Natural killer cell (primary cell): ENCODE results near the gene RALGPS1. TPM values are rescaled to one million over a fixed set of nuclear protein-coding genes. Genes with fewer than 3 reads are reported as not detected.

Source experiments
- ATAC-seq, 3 donors: fragments of 150-1000 bp in 2 of 3; fragments of 200-7000 bp in 1 of 3; cut with Tn5 transposase; 1 replicate in 1 of 3; 2 replicates in 2 of 3; pipeline ENCODE4 v1.10.0; 2021; ENCODE audit warnings: mild to moderate bottlenecking in 2 of 3, moderate library complexity in 2 of 3
- DNase-seq, 2 donors: peaks; one replicate each; pipeline versions ENCODE4 v3.0.0 to v3.0.0-alpha.2; 2013 to 2021; ENCODE audit warnings: mixed read lengths in 1 of 2
- H3K27ac ChIP-seq: one replicate; pipeline ENCODE4 v1.5.1; 2013; ENCODE audit warnings: mild to moderate bottlenecking, low read length
- H3K27me3 ChIP-seq: one replicate; pipeline ENCODE4 v1.6.1; 2013; ENCODE audit warnings: low read length; ENCODE audit not compliant: control insufficient read depth, insufficient read depth
- H3K36me3 ChIP-seq: one replicate; pipeline ENCODE4 v1.6.1; 2013; ENCODE audit warnings: low read length; ENCODE audit not compliant: control insufficient read depth, insufficient read depth
- H3K4me1 ChIP-seq: one replicate; pipeline ENCODE4 v1.6.1; 2013; ENCODE audit warnings: low read length; ENCODE audit not compliant: control insufficient read depth, insufficient read depth
- H3K4me3 ChIP-seq: one replicate; pipeline ENCODE4 v1.5.1; 2013; ENCODE audit warnings: low read length
- H3K9me3 ChIP-seq: one replicate; pipeline ENCODE4 v1.6.1; 2013; ENCODE audit warnings: low read length; ENCODE audit not compliant: control insufficient read depth, insufficient read depth
- H3K27ac Mint-ChIP-seq, 2 donors: one replicate each; pipeline ENCODE4 v1.8.0; 2022; ENCODE audit warnings: mild to moderate bottlenecking in 2 of 2, mixed read lengths in 2 of 2, moderate library complexity in 1 of 2
- H3K27me3 Mint-ChIP-seq, 2 donors: one replicate each; pipeline ENCODE4 v1.8.0; 2022; ENCODE audit warnings: low read depth in 2 of 2, mixed read lengths in 2 of 2
- H3K36me3 Mint-ChIP-seq: one replicate; pipeline ENCODE4 v1.8.0; 2022; ENCODE audit warnings: mixed read lengths
- H3K4me1 Mint-ChIP-seq, 2 donors: one replicate each; pipeline ENCODE4 v1.8.0; 2022; ENCODE audit warnings: mixed read lengths in 2 of 2
- H3K4me3 Mint-ChIP-seq: one replicate; pipeline ENCODE4 v1.8.0; 2022; ENCODE audit warnings: mild to moderate bottlenecking, moderate library complexity, mixed read lengths
- H3K9me3 Mint-ChIP-seq, 2 donors: one replicate each; pipeline ENCODE4 v1.8.0; 2022; ENCODE audit warnings: mixed read lengths in 2 of 2
- CTCF ChIP-seq: fragments of 200-600 bp; IDR thresholded peaks from one replicate; pipeline ENCODE4 v1.8.0; 2022; ENCODE audit warnings: antibody characterized with exemption
- WGBS: methylation state at CpG from one replicate; pipeline ENCODE4 v1.1.7; 2013; ENCODE audit warnings: missing lambda C conversion rate; ENCODE audit not compliant: insufficient coverage; 5-methylcytosine and 5-hydroxymethylcytosine counted together
- intact Hi-C: fragments of 100-400 bp; cut with micrococcal nuclease; formaldehyde crosslinking; loops from one replicate; pipeline ENCODE4 v1.14.2; 2022
- total RNA-seq, 4 donors: library from RNA; stranded (reverse); fragments of 120-200 nt in 1 of 4; gene quantifications; one replicate each; pipeline versions ENCODE4 v1.2.3 to v1.2.4, GENCODE V29; 2013 to 2022

RALGPS1 gene
- total RNA-seq, 3 donors from 2014 or later (not counting 1 experiment from before 2014, with no cell fraction given), result 11.9 to 21.2 (median 13.2) TPM

DNA sequence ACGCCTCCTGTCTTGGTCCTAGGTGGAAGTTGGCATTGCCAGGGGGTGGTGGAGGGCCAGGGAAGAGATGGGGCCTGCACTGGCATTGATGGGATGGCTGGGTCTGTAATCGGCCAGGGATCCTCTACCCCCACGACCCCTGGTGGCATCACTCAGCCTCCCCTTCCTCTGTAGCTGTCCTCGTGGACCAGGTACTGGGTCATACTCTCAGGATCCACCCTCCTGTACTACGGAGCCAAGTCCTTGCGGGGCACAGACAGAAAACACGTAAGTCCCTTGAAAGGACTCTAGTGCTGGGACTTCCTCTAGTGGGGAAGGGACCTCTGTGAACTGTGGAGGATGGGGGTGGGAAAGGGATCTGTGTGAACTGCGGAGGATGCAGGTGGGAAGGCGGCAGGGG is 297.9 kb downstream of the RALGPS1 start:
- Histone ChIP-seq H3K27ac (no peak overlapping the region), H3K4me1 (no peaks in the 10 kb centered on the region), H3K27me3 (no peaks in the 10 kb centered on the region), H3K4me3 (no peak overlapping the region), H3K9me3 (no peaks in the 10 kb centered on the region), H3K36me3 (no peaks in the 10 kb centered on the region)
- WGBS, result 91% methylated on average over 9 of the region's 9 CpGs
- no peak for ATAC-seq
- no peak for TF ChIP-seq CTCF
- intact Hi-C loops, result no loop called here
- Mint-ChIP-seq H3K36me3 (no peaks in the 10 kb centered on the region), H3K4me3 (no peak overlapping the region), H3K27me3 (peaks cover 0 to 4% of the 10 kb centered on the region in 2 donors), H3K4me1 (no peaks in the 10 kb centered on the region), H3K9me3 (no peaks in the 10 kb centered on the region), H3K27ac (no peak overlapping the region)
- no peak for DNase-seq

DNA sequence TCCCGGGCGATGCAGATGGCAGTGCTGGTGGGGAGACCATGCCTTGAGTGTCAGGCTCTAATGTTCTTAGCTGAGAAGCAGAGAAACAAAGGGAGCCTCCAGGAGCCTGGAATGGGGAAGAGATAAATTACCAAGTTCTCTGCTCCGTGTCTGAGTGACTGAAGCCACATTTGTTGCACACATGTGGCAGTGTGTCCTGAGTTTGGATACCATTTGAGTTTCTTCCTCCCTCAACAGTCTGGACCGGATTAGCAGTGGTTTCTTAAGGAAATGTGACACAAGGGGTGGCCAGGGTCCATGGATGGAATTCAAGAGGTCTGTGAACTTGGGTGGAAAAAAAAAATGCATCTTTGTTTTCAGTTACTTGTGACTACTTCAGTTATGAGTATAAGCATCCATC is 299.3 kb downstream of the RALGPS1 start:
- H3K4me1 Mint-ChIP-seq, result no peaks in the 10 kb centered on the region
- H3K4me3 ChIP-seq, result no peak overlapping the region
- DNase-seq (no peak), ATAC-seq (no peak)
- no peaks in the 10 kb centered on the region for H3K27me3 ChIP-seq
- no peaks in the 10 kb centered on the region for H3K9me3 Mint-ChIP-seq
- no peak overlapping the region for H3K27ac ChIP-seq
- H3K27me3 Mint-ChIP-seq, result peaks cover 0 to 4% of the 10 kb centered on the region in 2 donors
- no peak overlapping the region for H3K4me3 Mint-ChIP-seq
- WGBS, result 86% methylated on average over 3 of the region's 4 CpGs
- no peaks in the 10 kb centered on the region for H3K36me3 Mint-ChIP-seq
- no peak overlapping the region for H3K27ac Mint-ChIP-seq
- H3K4me1 ChIP-seq, result no peaks in the 10 kb centered on the region
- H3K36me3 ChIP-seq, result no peaks in the 10 kb centered on the region
- TF ChIP-seq CTCF, result no peak
- intact Hi-C loops, result no loop called here
- no peaks in the 10 kb centered on the region for H3K9me3 ChIP-seq

- intact Hi-C loops, result no loop called here
- TF ChIP-seq CTCF, result peak; percentile 69
- WGBS, result 42% methylated on average over 5 of the region's 6 CpGs
- no peak overlapping the region for H3K27ac Mint-ChIP-seq
- no peaks in the 10 kb centered on the region for H3K27me3 ChIP-seq
- no peaks in the 10 kb centered on the region for H3K9me3 Mint-ChIP-seq
- no peak overlapping the region for H3K4me3 ChIP-seq
- no peaks in the 10 kb centered on the region for H3K9me3 ChIP-seq
- H3K27me3 Mint-ChIP-seq, result peaks cover 0 to 4% of the 10 kb centered on the region in 2 donors
- peak in 1 of 2 donors; percentile 78 for DNase-seq
- H3K4me3 Mint-ChIP-seq, result no peak overlapping the region
- H3K36me3 ChIP-seq, result no peaks in the 10 kb centered on the region
- no peak overlapping the region for H3K27ac ChIP-seq
- H3K4me1 Mint-ChIP-seq, result no peaks in the 10 kb centered on the region
- H3K4me1 ChIP-seq, result no peaks in the 10 kb centered on the region
- peak in 2 of 3 donors; percentile 73 to 76 for ATAC-seq
- H3K36me3 Mint-ChIP-seq, result no peaks in the 10 kb centered on the region
Measured at GRCh38 chr9:127214421-127215267, 300.1 kb downstream of the RALGPS1 start.
